Glutamatergic neuron (in vitro differentiated cells): ENCODE data around the gene WDR48. TPM values are rescaled to one million over a fixed set of nuclear protein-coding genes. Genes with fewer than 3 reads are reported as not detected.

Experiments used
- DNase-seq: peaks from one replicate; pipeline ENCODE4 v3.0.0; 2022
- H3K27ac Mint-ChIP-seq: one replicate; pipeline ENCODE4 v1.8.0; 2020; ENCODE audit warnings: mild to moderate bottlenecking, mixed read lengths, inconsistent platforms; ENCODE audit not compliant: unreplicated experiment
- H3K27me3 Mint-ChIP-seq: one replicate; pipeline ENCODE4 v1.8.0; 2020; ENCODE audit warnings: mild to moderate bottlenecking, moderate library complexity, mixed read lengths, inconsistent platforms; ENCODE audit not compliant: unreplicated experiment
- H3K36me3 Mint-ChIP-seq: one replicate; pipeline ENCODE4 v1.8.0; 2020; ENCODE audit warnings: mild to moderate bottlenecking, mixed read lengths, inconsistent platforms; ENCODE audit not compliant: unreplicated experiment
- H3K4me1 Mint-ChIP-seq: one replicate; pipeline ENCODE4 v1.8.0; 2020; ENCODE audit warnings: mild to moderate bottlenecking, low read depth, mixed read lengths, inconsistent platforms; ENCODE audit not compliant: unreplicated experiment
- H3K4me3 Mint-ChIP-seq: one replicate; pipeline ENCODE4 v1.8.0; 2020; ENCODE audit warnings: mild to moderate bottlenecking, mixed read lengths, inconsistent platforms; ENCODE audit not compliant: unreplicated experiment
- H3K9me3 Mint-ChIP-seq: one replicate; pipeline ENCODE4 v1.8.0; 2020; ENCODE audit warnings: mild to moderate bottlenecking, moderate library complexity, mixed read lengths, inconsistent platforms; ENCODE audit not compliant: unreplicated experiment
- CTCF ChIP-seq: fragments of 200-600 bp; sonication (generic); IDR thresholded peaks from one replicate; pipeline ENCODE4 v1.5.0; 2021; ENCODE audit not compliant: partially characterized antibody, unreplicated experiment
- total RNA-seq: library from RNA; stranded (reverse); fragmentation: NEBNext Ultra II Directional; extraction: Animal tissue kit (Norgen Biotek cat#: 25700); gene quantifications from one replicate; pipeline ENCODE4 v1.2.1, GENCODE V29; 2021; ENCODE audit not compliant: unreplicated experiment

WDR48 gene
- total RNA-seq, 1 donor from 2014 or later, result 64.3 TPM

- H3K27ac Mint-ChIP-seq, result no peak overlapping the region
- DNase-seq, result no peak
- peaks cover 4% of the 10 kb centered on the region for H3K27me3 Mint-ChIP-seq
Measured at GRCh38 chr3:39140341-39140971, 88.6 kb downstream of the WDR48 start.

DNA sequence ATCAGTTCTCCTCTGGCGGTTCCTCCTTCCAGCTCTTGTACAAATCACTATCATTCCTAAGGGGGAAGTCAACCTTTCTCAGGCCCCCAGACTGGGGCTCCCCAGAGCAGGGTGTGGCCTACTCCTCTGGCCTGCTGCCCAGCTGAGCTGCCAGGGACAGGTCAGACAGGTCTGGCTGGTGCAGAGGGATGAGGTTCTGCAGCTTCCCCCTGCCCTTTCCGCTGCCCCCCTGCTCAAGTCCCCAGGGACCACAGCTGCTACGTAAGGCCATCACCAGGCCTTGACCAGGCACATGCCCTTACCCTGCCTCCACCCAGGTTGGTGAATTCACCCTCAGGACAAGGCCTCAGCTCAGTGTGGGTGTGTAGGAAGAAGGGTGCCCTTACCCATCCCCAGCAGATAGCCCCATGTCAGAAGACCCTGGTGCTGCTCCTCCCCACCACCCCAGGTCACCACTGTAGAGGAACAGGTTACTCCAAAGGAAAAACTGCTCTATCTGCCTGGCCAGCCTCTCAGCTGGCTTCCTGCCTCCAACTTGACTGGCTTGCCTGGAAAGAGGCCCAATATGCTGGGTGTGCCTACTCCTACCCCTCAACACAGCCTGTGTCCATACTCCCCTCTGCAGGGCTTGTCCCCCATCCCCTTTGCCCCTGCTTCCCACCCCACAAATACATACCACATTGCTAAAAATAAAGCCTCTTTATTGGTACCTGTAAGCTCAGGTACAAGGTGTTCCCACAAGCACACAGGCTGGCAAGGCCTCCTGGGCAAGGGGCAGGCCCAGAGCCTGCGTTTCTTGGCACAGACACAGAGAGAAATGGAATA is 89.6 kb downstream of the WDR48 start:
- Mint-ChIP-seq H3K27me3 (peaks cover 9% of the 10 kb centered on the region), H3K4me3 (no peak overlapping the region), H3K9me3 (peaks cover 3% of the 10 kb centered on the region), H3K27ac (no peak overlapping the region), H3K36me3 (no peaks in the 10 kb centered on the region), H3K4me1 (peaks cover 23% of the 10 kb centered on the region)
- TF ChIP-seq CTCF, result no peak
- no peak for DNase-seq

More at GRCh38 chr3:39140341-39140971, 88.6 kb downstream of the WDR48 start:
- Mint-ChIP-seq H3K9me3 (peaks cover 1% of the 10 kb centered on the region), H3K4me3 (no peak overlapping the region), H3K36me3 (no peaks in the 10 kb centered on the region), H3K4me1 (peaks cover 15% of the 10 kb centered on the region)
- no peak for TF ChIP-seq CTCF

DNA sequence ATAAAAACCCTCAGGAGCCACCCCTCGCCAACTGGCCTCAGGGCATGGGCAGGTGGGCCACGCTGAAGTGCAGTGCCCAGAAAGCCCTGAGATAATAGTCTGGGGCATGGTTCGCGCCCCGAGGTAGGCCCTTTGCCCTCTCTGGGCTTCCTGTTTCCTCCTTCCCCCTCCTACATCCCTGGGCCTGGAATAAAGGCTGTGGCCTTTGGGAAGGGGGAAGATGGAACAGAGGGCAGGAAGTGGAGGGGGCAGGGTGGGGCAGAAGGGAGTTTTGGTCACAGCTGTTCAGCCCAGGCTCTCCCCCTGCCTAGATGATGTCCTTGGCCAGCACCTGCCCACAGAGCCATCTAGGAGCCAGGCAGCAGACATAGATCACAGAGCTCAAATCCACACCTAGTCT is 90.3 kb downstream of the WDR48 start:
- Mint-ChIP-seq H3K9me3 (peaks cover 8% of the 10 kb centered on the region), H3K4me3 (no peak overlapping the region), H3K36me3 (no peaks in the 10 kb centered on the region), H3K27ac (no peak overlapping the region), H3K27me3 (peaks cover 16% of the 10 kb centered on the region), H3K4me1 (peaks cover 30% of the 10 kb centered on the region)
- no peak for DNase-seq
- no peak for TF ChIP-seq CTCF

DNA sequence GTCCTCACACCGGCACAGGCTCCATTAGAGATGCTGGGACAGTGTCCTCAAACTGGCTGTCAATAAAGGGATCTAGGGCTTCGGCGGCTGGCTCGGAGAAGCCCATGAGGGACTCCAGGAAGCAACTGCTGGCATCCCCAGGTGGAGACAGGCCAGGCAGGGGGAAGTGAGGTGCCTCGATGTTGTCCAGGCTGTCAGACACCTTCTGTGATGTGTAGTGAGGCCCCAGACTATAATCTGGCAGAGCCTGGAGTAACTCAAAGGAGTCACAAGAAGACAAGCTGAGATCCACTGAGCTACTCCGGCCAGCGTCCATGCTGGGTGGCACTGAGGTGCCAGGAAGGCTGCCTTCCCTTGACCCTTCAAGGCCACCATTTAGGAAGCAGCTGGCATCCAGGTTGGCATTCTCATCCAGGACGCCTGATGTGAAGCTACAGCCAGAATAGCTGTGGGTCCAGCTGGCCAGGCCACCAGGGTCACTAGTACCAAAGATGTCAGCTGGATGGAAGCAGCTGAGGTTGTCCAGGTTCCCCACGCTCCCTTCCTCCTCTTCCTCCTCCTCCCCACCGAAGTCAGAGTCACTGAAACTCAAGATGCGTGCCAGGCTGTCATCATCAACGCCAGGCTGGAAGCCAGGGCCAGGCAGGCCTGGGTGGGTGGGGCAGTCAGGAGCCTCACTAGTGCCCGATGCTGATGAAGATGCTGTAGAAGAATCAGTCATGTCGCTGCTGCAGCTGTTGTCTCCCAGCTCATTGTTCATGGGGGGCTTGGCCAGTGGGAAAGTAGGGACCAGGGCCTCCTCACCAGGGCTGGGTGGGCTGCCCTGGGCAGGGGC is 91.5 kb downstream of the WDR48 start:
- Mint-ChIP-seq H3K4me3 (no peak overlapping the region), H3K27ac (no peak overlapping the region), H3K9me3 (peaks cover 13% of the 10 kb centered on the region), H3K36me3 (no peaks in the 10 kb centered on the region), H3K27me3 (peaks cover 25% of the 10 kb centered on the region), H3K4me1 (peaks cover 41% of the 10 kb centered on the region)
- DNase-seq, result no peak
- TF ChIP-seq CTCF, result no peak
